DLD1 (cell line): ENCODE data around the gene BSG.

ENCODE experiments used
- in situ Hi-C: cut with HindIII; loops from 2 replicates; pipeline ENCODE4 v1.10.0; 2017; ENCODE audit warnings: low sequenced_read_pairs

The BSG gene

DNA sequence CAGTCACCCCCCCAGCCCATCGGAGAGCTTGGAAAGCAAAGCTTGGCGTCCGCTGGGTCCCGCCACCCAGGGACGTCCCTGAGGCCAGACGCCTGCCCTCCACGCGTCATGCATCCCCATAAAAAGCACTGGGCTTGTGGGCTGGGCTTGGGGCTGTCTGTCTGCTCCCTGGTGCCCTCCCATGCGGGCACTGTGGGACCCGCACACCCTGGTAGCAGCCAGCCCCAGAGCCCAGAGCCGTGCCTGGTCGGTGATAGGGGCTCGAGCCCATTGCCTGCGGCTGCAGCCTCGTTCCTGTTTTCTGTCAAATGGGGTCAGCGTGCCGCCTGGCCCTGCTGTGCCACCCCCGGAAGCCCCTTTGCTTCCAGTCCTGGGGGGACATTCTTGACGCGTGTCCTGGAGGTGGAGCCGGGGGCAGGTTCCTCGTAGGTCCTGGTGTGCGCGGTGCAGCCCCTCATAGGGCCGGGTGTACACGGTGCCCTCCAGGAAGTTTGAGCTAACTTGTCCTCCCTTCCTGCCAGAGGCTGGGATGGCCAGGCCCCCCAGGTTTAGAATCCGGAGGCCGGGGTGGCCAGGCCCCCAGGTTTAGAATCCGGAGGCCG, 32.9 kb upstream of the BSG start:
- in situ Hi-C loops = no loop called here

DNA sequence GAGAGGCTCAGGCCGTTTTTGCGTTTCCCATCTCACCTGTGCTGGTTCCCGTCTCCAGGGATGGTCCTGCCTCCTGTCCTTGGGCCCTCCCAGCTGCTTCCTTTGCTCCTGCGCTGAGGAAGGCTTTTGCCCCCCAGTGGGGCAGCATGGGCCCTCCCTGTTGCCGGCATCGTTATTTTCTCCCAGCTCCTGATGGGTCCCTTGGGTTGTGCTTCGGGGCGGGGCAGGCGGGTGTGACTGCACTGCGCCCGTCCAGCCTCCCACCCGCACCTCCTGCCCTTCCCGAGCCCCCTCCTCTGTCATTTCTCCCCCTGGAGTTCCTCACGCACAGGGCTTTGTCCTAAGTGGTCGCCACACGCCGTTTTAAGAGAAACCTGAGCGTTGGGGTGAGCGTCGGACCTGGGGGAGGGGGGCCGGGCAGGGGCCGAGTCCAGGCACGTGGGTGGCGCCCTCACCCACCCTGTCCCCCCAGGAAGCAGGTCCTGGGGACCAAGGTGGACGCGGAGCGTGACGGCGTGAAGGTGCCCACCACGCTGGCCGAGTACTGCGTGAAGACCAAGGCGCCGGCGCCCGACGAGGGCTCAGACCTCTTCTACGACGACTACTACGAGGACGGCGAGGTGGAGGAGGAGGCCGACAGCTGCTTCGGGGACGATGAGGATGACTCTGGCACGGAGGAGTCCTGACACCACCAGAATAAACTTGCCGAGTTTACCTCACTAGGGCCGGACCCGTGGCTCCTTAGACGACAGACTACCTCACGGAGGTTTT, 31.3 kb upstream of the BSG start:
- in situ Hi-C loops = no loop called here

DNA sequence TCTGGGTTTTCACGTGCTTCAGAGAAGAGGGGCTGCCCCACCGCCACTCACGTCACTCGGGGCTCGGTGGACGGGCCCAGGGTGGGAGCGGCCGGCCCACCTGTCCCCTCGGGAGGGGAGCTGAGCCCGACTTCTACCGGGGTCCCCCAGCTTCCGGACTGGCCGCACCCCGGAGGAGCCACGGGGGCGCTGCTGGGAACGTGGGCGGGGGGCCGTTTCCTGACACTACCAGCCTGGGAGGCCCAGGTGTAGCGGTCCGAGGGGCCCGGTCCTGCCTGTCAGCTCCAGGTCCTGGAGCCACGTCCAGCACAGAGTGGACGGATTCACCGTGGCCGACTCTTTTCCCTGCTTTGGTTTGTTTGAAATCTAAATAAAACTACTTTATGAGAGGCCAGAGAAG, 30.7 kb upstream of the BSG start:
- in situ Hi-C loops = no loop called here

DNA sequence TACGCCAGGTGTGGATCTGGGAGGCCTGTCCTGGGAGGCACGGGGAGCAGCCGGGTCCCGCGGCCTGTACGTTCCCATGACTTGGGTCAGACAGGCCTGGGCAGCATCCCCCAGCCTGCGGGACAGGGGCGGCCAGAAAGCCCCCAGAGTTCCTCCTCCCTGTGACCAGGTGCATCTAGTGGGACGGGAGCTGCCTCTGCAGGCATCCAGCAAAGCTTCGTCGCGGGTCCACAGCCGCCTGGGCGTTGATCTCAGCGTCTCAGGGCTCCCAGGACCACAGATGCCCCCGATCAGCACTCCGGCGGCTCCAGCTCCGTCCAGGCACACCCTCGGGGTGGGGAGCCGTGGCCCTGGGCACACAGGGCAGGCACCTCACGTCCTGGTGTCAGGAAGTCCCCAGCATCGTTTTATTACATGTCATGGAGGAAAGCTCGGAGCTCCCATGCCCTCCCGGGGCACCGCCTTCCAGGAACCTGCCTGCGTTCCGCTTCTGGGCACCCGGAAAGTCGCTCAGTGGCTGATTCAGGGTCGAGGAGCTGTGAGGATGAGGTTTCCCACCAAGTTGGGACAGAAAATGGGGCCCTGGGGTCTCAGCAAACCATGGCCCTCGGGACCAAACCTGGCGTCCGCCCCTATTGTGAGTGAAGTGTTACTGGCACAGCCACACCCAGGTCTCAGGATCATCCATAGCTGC, 30.1 kb upstream of the BSG start:
- in situ Hi-C loops = no loop called here

DNA sequence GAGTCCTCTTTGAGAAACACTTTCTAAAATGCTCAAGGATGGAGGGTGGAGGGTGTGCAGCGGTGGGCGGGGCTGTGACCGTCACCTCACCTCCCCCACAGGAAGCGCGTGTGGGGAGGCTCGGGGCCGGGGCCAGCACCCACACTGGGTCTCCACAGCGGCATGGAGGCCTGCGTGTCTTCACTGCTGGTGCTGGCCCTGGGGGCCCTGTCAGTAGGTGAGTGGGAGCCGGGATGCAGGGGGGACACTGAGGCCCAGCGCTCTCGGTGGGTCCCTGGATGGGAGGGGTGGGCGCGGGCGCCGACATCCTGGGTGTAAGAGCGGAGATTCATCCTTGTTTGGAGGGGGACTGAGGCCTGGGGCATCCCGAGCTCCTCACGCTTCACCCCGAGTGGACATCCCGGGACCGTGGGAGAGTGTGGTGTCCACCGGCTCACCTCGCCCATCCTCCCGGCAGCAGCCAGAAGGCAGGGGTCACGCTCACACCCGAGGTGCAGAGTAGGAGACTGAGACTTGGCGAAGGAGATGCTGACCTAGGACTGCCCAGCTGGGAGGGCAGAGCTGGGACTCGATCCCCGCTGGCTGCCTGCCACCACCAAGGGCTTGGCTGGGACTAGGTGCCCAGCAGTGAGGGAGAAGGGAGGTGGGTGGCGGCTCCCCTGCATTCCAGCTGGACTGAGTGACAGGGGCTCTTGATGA, 28.3 kb upstream of the BSG start, which contains the start of gene GZMM:
Gene GZMM, plus strand, starts transcription at position 144 of the 699 bp plus-strand sequence. Its CDS starts 19 bp downstream, at position 163.
- in situ Hi-C loops = no loop called here

DNA sequence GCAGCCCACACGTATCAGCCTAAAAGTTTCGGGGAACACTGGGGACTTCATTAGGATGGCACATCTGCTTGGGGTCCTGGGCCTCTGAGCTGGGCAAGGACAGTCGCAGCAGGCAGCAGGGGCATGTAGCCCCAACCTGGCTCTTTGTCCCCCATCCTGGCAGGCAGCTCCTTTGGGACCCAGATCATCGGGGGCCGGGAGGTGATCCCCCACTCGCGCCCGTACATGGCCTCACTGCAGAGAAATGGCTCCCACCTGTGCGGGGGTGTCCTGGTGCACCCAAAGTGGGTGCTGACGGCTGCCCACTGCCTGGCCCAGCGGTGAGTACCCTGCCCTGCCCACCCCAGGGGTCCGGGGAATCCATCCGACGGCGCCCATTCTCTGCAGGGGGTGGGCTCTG, 25.3 kb upstream of the BSG start:
- in situ Hi-C loops = no loop called here

DNA sequence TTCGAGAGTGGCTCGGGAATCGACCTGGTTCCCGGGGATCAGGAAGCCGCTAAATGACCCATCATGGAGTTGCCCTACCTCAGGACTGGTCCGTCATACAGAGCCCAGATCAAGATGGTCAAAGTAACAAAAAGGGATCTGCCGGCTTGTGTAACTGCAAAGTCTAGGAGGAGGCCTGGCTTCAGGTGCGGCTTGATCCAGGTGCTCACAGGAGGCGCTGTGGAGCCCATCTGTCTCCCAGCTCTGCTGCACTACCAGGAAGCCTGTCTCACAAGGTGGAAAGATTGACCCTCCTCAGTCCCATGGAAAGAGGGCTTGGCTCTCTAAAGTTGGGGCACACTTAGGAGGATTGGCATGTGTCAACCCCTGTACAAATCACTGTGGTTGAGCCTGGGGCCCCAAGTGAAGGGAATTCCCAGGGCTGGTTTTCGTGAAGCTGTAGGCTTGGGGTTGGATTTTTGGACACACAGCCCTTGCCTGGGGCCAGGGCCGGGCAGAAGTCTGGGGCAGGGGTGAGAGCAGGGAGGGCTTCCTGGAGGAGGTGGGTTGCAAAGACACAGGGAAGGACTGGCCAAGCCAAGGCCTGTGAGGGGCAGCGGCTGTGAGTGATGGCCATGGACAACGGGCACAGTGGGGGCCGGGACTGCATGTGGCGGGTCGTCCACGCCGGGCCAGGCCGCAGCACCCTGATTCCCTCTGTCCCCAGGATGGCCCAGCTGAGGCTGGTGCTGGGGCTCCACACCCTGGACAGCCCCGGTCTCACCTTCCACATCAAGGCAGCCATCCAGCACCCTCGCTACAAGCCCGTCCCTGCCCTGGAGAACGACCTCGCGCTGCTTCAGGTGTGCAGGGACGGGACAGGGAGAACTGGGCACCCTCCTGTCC, 24.3 kb upstream of the BSG start:
- in situ Hi-C loops = no loop called here

DNA sequence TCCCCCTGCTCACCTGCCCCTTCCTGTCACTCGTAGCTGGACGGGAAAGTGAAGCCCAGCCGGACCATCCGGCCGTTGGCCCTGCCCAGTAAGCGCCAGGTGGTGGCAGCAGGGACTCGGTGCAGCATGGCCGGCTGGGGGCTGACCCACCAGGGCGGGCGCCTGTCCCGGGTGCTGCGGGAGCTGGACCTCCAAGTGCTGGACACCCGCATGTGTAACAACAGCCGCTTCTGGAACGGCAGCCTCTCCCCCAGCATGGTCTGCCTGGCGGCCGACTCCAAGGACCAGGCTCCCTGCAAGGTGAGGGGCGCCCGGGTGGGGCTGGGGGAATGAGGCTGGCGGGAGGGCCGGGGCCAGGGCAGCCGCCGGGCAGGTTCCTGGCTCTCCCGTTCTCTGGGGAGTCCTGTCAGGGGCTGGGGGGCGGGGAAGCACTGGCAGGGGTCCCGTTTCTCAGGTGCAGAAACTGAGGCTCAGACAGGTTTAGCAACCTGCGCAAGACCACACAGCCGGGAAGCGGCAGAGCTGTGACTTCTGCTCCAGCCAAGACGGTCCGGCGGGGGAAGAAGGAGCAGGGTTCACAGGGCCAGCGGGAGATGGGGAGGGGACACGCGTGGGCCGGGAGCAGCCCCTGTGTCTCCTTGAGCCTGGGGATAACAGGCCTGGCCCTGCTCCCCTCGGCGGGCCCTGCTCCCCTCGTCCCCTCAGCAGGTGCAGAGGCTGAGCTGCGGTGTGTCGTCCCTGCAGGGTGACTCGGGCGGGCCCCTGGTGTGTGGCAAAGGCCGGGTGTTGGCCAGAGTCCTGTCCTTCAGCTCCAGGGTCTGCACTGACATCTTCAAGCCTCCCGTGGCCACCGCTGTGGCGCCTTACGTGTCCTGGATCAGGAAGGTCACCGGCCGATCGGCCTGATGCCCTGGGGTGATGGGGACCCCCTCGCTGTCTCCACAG, 23.2 kb upstream of the BSG start:
- in situ Hi-C loops = no loop called here

DNA sequence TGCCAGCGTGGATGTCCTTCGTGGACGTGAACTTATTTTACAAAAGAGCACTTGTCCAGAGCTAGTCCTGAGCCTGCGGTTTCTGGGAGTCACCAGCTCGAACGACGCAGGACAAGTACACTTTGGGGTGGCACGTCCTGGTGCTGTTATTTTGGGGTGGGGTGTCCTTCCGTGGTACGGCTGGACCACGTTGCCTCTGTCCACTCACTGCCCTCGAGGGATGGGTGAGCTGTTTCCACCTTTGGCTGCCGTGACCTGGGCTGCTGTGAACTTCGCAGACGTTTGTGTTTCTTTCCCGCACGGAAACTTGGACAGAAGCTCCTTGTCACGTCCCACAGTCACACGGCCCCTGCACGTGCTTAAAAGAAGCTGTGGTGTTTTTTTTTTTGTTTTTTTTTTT, 17.6 kb upstream of the BSG start:
- in situ Hi-C loops = no loop called here

DNA sequence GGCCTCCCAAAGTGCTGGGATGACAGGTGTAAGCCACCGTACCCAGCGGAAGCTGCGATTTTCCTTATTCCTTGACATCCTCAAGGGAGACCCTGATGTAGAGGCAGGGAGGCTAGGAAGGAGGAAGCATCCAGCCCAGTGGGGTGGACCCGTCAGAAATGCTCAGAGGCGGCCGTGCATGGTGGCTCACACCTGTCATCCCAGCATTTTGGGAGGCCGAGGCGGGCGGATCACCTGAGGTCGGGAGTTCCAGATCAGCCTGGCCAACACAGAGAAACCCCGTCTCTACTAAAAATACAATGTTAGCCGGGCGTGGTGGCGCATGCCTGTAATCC, 17.0 kb upstream of the BSG start:
- in situ Hi-C loops = no loop called here

DNA sequence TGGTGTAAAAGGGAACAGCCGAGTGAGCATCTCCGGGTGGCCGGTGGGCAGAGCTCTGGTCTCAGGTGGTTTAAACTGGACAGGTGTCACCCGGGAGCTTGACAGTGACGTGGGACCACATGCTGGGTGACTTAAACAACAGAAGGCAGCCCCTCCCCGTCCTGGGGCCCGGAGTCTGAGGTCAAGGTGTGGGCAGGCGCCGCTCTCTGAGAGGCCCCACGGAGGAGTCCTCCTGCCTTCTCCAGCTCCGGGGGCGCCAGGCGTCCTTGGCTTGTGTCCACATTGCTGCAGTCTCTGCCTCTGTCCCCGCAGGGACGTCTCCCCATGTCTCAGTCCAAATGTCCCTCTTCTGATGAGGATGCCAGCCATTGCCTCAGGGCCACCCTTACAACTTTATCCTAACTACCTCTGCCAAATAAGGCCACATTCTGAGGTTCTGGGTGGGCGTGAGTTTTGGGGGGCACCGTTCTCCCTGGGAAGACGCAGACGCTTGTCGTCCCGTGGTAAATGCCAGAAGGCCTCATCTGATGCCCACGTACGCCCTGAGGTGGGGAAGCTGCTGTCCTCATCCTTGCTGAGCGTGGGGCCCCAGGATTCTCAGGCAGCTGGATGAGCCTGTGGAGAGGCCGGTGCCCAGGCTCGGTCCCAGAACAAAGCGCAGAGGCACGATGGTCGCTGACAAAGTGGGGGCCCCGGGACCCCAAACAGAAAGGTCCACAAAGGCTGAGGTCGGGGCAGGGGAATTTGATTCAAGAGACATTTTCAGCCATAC, 15.6 kb upstream of the BSG start:
- in situ Hi-C loops = no loop called here

DNA sequence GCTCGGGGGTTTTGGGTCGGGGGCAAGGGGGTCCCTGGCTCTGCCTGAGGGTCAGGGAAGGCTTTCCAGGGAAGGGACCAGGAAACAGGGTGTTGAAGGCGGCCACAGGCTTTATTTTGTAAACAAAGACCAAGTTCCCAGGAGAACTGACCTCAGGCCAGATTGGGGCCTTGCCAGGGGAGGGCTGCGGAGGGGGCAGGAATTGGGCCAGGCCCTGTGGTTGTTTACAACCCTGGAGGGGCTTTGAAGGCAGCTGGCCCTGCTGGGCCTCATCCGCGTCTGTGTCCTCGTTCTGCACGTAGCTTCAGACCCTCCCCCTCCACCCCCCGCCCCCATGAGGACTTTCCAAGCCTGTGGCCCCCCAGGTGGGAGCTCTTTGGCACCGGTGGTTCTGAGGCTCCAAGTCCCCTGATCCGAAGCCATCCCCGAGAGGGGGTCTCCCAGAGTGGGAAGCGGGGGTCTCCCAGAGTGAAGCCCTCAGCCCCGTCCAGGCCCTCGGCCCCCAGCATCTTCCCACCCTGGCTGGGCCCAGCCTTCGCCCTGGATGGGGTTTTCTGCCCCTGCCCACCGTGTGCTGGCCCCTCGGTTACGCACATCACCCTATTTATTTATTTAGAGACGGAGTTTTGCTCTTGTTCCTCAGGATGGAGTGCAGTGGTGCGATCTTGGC, 13.5 kb upstream of the BSG start:
- in situ Hi-C loops = no loop called here

DNA sequence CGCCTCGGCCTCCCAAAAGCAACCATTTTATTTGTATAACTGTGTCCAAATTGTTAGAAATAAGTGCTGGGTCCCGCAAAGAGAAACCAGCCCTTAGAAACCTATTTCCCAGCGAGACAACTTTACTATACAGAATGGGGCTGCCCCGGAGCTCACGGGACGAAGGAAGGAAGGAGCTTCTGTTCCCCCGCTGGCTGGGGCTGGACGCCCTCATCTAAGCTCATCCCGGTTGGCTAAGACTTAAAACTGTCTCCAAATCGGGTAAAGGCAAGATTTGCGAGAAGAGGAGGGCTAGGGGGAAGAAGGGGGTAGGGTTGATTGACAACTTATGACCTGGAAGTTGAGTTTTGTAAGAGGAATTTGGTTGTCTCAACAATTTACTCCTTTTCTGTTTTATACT, 12.3 kb upstream of the BSG start:
- in situ Hi-C loops = no loop called here

DNA sequence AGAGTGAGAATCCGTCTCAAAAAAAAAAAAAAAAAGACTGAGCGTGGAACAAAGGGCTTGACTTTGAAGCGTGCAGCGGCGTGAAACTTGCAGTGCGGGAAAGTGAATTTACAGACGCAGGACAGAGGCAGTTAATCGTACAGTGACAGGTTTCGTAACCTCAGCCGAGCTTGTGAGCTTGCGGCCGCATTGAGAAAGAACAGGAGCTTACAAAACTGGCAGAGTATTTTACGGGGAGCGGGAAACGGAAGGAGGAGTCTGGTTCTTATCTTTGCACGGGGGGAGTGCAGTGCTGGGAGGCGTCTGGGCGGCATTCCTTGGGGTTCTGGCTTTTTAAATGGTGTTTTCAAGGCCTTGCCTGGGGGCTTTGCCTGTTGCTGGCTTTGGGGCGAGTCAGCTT, 6.0 kb upstream of the BSG start:
- in situ Hi-C loops = no loop called here

DNA sequence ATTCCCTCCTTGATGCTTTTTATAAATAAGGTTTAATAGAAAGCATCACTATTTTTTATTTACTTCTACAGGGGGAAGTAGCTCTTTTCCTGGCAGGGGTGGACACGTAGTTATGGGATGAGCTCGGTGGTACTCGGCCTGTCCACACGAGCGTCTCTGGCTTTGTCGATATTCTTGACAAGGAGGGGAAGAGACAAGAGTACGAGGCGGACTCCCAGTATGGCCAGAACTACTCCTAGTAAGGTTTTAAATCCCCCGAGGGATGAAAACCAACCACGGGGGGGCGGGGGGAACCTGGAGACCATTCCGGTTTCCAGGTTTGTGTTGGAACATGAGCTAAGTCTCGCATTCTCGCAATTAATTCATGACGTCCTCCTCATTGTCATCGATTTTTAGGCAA, 5.6 kb upstream of the BSG start:
- in situ Hi-C loops = no loop called here

DNA sequence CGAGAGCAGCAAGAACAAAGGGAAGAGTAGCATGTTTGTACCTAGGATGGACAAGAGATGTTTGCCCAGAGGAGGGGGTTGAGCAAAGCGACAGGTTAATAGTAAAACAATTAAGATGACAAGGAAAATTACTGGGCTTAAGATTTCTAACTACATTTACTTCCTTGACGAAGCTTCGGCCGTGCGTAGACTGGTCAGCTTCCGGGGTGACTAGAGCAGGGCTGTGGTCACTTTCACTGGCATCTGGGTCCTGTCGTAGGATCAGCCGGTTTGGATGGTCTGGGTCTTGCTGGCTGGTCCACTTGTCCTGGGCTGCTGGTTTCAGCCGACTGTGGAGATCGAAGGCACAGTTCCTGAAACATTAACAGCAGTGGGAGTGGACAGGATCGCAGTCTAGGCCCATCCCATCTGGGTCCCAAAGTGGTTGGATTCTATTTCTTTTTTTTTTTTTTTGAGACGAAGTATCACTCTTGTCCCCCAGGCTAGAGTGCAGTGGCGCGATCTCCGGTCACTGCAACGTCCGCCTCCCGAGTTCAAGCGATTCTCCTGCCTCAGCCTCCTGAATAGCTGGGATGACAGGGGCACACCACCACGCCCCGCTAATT, 5.0 kb upstream of the BSG start:
- in situ Hi-C loops = no loop called here

DNA sequence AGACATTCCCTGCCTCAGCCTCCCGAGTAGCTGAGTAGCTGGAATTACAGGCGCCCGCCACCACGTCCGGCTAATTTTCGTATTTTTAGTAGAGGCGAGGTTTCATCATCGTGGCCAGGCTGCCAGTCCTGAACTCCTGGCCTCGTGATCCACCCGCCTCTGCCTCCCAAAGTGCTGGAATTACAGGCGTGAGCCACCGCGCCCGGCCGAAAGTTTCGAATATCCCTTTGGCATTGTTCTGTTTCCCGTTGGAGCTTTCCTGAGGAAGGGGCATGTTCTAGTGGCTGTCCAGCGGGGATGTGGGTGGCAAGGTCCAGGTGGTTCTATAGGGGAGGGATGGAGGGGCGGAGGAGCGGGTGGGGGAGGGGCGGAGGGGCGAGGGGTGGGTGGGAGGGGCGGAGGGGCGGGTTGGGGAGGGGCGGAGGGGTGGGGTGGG, 2.1 kb upstream of the BSG start:
- in situ Hi-C loops = no loop called here
